Central memory CD8-positive, alpha-beta T cell (primary cell): ENCODE results near the gene ADAMTSL3.

Source experiments
- ATAC-seq: fragments of 150-1000 bp; cut with Tn5 transposase; replicated peaks from 2 replicates; pipeline ENCODE4 v1.10.0; 2022; ENCODE audit warnings: mild to moderate bottlenecking, moderate FRiP score, moderate number of reproducible peaks; ENCODE audit not compliant: poor library complexity, severe bottlenecking; ENCODE audit errors: extremely low read depth
- DNase-seq, 2 donors: peaks; one replicate each; pipeline ENCODE4 v3.0.0; 2021; ENCODE audit warnings: low spot score in 2 of 2
- H3K27ac Mint-ChIP-seq: one replicate; pipeline ENCODE4 v1.8.0; 2022; ENCODE audit warnings: low read depth, mild to moderate bottlenecking, moderate library complexity, mixed read lengths
- H3K27me3 Mint-ChIP-seq: one replicate; pipeline ENCODE4 v1.8.0; 2022; ENCODE audit warnings: mixed read lengths
- H3K36me3 Mint-ChIP-seq: one replicate; pipeline ENCODE4 v1.8.0; 2022; ENCODE audit warnings: mild to moderate bottlenecking, moderate library complexity, mixed read lengths; ENCODE audit not compliant: insufficient read depth
- H3K4me1 Mint-ChIP-seq: one replicate; pipeline ENCODE4 v1.8.0; 2022; ENCODE audit warnings: mixed read lengths
- H3K4me3 Mint-ChIP-seq: one replicate; pipeline ENCODE4 v1.8.0; 2022; ENCODE audit warnings: mild to moderate bottlenecking, moderate library complexity, mixed read lengths
- H3K9me3 Mint-ChIP-seq: one replicate; pipeline ENCODE4 v1.8.0; 2022; ENCODE audit warnings: mixed read lengths

Gene ADAMTSL3

DNA sequence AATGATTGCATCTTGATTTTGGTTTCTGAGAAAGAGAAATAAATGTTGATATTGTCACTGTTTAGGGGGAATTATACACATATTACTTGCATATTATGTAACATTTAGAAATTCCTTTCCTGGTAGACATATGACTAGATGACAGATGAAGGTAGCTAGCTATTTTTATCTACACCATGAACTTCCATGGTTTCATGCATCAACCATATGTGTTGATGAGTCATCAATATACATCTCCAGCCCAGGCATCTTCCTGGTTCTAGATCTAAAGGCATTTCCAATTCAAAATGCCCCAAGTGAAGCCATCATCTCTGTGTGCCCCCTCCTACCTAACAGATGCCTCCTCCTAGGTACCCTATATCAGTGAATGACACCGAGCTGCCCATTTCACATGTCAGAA is 9.5 kb upstream of the ADAMTSL3 start:
- H3K9me3 Mint-ChIP-seq = peaks cover 32% of the 10 kb centered on the region
- no peak overlapping the region for H3K27ac Mint-ChIP-seq
- no peaks in the 10 kb centered on the region for H3K36me3 Mint-ChIP-seq
- DNase-seq (no peak), ATAC-seq (no peak)
- H3K4me1 Mint-ChIP-seq = no peaks in the 10 kb centered on the region
- no peak overlapping the region for H3K4me3 Mint-ChIP-seq
- peaks cover 8% of the 10 kb centered on the region for H3K27me3 Mint-ChIP-seq

DNA sequence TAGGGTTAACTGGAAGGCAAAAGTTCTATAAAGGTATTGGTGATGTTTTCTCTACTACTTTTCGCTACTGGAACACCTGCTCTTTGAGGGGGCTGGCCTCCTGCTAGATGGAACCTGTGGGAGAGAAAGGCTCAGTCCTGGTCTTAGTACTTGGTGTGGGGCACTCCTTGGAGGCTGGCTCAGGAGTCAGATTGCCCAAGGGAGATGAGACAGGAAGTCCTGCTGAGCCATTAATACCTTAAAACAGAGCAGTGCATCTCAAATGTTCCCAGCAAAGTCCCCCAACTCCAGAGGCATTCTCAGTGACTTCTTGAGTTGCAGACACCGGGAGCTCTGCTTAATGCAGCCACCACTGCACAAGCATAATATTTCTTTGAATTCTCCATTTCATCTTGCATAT is 3.1 kb upstream of the ADAMTSL3 start:
- H3K36me3 Mint-ChIP-seq = no peaks in the 10 kb centered on the region
- no peaks in the 10 kb centered on the region for H3K9me3 Mint-ChIP-seq
- H3K4me3 Mint-ChIP-seq = no peak overlapping the region
- H3K27ac Mint-ChIP-seq = no peak overlapping the region
- peaks cover 18% of the 10 kb centered on the region for H3K27me3 Mint-ChIP-seq
- no peak for ATAC-seq
- no peak for DNase-seq
- no peaks in the 10 kb centered on the region for H3K4me1 Mint-ChIP-seq

DNA sequence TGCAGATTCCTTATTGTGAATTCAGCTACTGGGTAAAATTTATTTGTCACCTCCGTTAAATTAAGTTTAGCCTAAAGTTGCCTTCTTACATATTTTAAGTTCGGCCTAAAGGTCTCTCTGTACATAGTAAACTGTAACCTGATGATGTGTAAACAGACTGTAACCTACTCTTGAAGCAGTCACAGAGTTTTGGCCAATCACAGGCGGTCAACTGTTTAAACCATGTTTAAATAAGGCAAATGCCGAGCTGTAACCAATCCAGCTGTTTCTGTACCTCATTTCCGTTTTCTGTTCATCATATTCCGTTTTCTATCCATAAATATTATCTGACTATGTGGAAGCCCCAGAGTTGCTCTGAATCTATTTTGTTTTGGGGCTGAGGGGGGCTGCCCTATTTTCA is 2.4 kb upstream of the ADAMTSL3 start:
- H3K9me3 Mint-ChIP-seq = no peaks in the 10 kb centered on the region
- peaks cover 18% of the 10 kb centered on the region for H3K27me3 Mint-ChIP-seq
- H3K36me3 Mint-ChIP-seq = no peaks in the 10 kb centered on the region
- no peaks in the 10 kb centered on the region for H3K4me1 Mint-ChIP-seq
- no peak overlapping the region for H3K4me3 Mint-ChIP-seq
- DNase-seq (no peak), ATAC-seq (no peak)
- H3K27ac Mint-ChIP-seq = no peak overlapping the region

DNA sequence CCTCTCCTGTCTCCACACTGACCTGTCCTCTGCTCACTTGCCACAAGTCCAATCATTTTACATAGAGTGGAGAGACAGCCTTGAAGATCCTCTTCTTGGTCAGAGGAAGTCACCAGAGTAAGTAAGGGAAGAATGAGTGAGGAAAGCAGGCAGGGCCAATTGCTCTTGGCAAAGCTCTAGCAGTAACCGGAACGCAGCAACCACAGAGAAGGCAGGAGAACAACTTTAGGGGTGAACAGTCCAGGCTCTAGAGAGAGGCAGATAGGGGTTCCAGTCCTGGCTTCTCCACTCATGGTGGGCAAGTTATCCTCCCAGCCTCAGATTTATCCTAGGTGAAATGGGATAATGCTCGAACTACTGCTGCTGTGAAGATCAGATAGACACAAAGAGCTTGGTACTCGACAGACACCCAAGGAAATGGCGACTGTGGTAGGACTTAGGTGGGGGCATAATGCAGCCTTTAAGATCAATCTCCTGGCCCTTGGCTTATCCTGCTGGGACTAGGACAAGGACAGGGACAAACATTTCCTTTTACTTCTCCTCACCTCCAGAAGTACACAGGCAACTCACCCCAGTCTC is 1.2 kb upstream of the ADAMTSL3 start:
- no peaks in the 10 kb centered on the region for H3K4me1 Mint-ChIP-seq
- H3K27ac Mint-ChIP-seq = no peak overlapping the region
- no peaks in the 10 kb centered on the region for H3K9me3 Mint-ChIP-seq
- DNase-seq (no peak), ATAC-seq (no peak)
- H3K4me3 Mint-ChIP-seq = no peak overlapping the region
- peaks cover 18% of the 10 kb centered on the region for H3K27me3 Mint-ChIP-seq
- H3K36me3 Mint-ChIP-seq = no peaks in the 10 kb centered on the region

DNA sequence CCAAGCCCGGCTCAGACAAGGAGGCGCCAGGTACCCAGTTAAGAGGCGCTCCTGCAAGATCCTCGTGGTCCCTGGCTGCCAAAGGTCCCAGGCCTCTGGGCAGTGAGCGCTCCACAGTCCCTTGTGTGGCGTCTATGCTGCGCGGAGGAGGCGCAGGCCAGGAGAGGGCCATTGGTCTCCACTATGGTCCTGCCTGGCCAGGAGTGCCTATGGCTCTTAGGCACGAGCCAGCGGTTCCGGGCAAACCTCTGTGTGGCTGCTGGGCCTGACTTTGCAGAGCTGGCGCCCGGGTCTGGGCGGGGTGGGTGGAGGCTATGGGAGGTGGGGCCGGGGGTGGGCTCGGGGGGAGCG is 660 bp upstream of the ADAMTSL3 start:
- Mint-ChIP-seq H3K4me1 (no peaks in the 10 kb centered on the region), H3K27me3 (peaks cover 18% of the 10 kb centered on the region), H3K4me3 (no peak overlapping the region), H3K36me3 (no peaks in the 10 kb centered on the region), H3K27ac (no peak overlapping the region), H3K9me3 (no peaks in the 10 kb centered on the region)
- ATAC-seq (no peak), DNase-seq (no peak)

DNA sequence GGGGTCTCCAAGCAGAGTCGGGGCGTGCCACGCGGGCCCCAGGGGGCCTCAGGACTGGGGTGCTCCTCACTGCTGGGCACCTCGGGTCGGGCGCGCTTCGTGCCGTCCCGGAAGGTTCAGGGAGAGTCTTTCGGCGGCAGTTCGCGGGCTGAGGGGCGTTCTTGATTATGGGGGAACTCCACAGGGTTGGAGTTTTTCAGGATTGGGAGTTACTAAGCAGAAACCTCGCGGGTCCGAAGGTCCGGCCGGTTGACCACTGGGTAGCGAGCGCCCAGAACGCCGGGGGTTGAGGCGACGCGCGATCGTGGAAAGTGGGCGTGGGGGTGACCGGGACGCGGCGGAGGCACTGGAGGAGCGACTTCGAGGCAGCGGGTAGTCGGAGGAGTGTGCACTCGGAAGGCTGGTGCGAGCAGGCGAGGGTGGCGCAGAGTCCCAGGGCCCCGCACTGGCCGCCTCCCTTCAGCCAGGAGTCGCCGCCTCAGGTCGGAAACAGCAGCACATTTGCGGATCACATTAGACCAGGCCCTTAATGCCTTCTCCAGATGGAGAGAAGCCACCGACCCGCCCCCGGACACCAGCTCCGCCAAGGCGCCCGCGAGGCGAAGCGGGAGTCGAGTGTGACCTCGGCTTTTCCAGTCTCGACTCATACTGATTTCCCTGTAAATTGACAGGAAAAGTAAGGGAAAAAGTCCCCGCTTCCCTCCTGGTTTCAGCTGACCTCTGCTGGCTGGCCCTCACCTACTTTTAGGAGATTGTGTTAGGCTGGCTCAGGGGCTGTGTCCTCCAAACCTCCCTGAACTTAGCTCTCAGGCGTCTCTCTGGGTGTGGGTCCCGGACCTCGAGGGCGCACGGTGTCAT is 685 bp downstream of the ADAMTSL3 start:
- H3K4me1 Mint-ChIP-seq = no peaks in the 10 kb centered on the region

DNA sequence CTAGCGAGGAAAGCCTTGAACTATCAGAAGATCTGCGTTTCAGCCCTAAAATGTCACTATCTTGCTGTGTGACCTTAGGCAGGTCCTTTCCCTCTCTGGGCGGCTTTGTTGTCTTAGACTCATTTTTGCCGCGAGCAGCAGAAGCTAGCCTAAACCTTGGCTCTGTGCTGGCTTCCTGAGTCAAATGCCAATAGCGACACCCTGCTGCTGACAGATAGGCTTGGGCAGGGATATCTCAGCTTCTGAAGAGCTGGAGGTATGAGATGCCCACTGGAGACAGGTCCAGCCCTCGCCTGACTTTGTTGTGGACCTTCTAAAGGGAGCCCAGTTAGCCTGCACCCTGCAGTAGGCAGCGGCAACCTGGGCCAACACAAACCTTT is 1.3 kb downstream of the ADAMTSL3 start:
- no peaks in the 10 kb centered on the region for H3K9me3 Mint-ChIP-seq
- H3K4me1 Mint-ChIP-seq = no peaks in the 10 kb centered on the region
- DNase-seq (no peak), ATAC-seq (no peak)
- no peak overlapping the region for H3K4me3 Mint-ChIP-seq
- H3K36me3 Mint-ChIP-seq = no peaks in the 10 kb centered on the region
- no peak overlapping the region for H3K27ac Mint-ChIP-seq
- H3K27me3 Mint-ChIP-seq = peaks cover 18% of the 10 kb centered on the region

More for the DNA sequence above, 685 bp downstream of the ADAMTSL3 start:
- Mint-ChIP-seq H3K27ac (no peak overlapping the region), H3K27me3 (peaks cover 18% of the 10 kb centered on the region), H3K9me3 (no peaks in the 10 kb centered on the region), H3K4me3 (no peak overlapping the region), H3K36me3 (no peaks in the 10 kb centered on the region)
- DNase-seq (no peak), ATAC-seq (no peak)

DNA sequence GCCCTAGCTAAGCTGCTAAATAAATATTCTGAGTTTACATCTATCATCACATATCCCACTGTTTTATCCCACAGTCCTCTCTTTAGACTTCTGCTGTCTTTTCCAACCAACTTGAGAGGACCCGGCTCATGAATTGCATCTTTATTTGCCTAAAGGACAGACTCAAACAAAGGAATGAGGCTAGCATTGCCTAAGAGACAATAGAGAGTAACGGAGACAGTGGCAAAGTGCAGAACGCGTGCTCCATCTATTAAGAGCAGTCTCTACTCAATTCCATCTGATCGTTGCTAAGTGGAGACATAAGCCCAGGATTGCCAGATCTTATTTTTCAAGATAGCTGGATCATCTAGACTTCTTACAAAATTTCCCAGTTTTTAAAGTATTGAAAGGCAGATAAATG is 2.3 kb downstream of the ADAMTSL3 start:
- ATAC-seq (no peak), DNase-seq (no peak)
- Mint-ChIP-seq H3K27me3 (peaks cover 18% of the 10 kb centered on the region), H3K4me3 (no peak overlapping the region), H3K27ac (no peak overlapping the region), H3K9me3 (no peaks in the 10 kb centered on the region), H3K4me1 (no peaks in the 10 kb centered on the region), H3K36me3 (no peaks in the 10 kb centered on the region)

DNA sequence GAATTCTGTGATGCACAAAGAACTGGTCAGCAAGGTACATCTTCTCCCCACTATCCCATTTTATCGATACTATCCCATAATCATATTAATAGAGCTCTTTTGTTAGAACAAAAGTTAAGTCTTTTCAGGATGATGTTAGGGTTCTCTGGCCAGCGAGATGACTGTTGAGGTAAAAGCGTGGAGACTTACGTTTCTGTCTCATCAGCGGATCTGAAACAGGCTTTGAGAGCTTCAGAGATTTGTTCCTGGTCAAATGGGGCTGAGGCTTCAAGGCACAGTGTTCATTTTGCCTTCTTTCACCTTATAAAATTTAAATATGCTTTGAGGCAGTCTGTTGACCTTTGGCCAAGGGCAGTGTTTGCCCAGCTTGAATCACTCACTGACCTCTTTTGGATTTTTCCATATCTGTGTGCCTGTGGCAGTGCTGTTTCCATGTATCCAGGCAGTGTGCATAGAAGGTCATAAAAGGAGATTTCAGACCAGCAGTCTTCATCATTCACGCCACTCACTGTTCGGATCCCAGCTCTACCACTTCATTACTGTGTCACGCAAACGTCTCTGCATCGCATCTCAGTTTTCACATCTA is 3.1 kb downstream of the ADAMTSL3 start:
- DNase-seq = no peak
- ATAC-seq = no peak
- Mint-ChIP-seq H3K36me3 (no peaks in the 10 kb centered on the region), H3K27ac (no peak overlapping the region), H3K4me1 (no peaks in the 10 kb centered on the region), H3K27me3 (peaks cover 12% of the 10 kb centered on the region), H3K4me3 (no peak overlapping the region), H3K9me3 (no peaks in the 10 kb centered on the region)

DNA sequence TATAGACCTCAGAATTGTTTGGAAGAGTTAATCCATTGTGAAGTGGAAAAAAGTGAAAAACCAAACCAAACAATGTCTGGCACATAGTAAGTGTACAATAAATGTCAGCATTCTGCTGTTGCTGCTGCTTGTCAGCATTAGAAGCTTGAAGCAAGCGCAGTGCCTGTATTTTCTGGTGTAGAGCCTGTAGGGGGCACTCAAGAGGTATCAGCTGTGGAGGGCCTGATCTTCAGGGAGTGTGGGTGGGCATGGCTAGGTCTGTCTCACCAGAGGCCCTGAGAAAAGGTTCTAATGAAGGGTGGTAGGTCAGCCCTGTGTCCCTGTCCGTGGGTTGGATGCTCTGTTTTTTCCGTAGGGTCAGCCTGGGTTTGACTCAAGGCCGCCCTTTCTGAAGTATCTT is 3.6 kb downstream of the ADAMTSL3 start:
- no peak for DNase-seq
- no peak for ATAC-seq
- no peaks in the 10 kb centered on the region for H3K9me3 Mint-ChIP-seq
- peaks cover 7% of the 10 kb centered on the region for H3K27me3 Mint-ChIP-seq
- no peak overlapping the region for H3K27ac Mint-ChIP-seq
- no peaks in the 10 kb centered on the region for H3K4me1 Mint-ChIP-seq
- H3K36me3 Mint-ChIP-seq = no peaks in the 10 kb centered on the region
- H3K4me3 Mint-ChIP-seq = no peak overlapping the region

DNA sequence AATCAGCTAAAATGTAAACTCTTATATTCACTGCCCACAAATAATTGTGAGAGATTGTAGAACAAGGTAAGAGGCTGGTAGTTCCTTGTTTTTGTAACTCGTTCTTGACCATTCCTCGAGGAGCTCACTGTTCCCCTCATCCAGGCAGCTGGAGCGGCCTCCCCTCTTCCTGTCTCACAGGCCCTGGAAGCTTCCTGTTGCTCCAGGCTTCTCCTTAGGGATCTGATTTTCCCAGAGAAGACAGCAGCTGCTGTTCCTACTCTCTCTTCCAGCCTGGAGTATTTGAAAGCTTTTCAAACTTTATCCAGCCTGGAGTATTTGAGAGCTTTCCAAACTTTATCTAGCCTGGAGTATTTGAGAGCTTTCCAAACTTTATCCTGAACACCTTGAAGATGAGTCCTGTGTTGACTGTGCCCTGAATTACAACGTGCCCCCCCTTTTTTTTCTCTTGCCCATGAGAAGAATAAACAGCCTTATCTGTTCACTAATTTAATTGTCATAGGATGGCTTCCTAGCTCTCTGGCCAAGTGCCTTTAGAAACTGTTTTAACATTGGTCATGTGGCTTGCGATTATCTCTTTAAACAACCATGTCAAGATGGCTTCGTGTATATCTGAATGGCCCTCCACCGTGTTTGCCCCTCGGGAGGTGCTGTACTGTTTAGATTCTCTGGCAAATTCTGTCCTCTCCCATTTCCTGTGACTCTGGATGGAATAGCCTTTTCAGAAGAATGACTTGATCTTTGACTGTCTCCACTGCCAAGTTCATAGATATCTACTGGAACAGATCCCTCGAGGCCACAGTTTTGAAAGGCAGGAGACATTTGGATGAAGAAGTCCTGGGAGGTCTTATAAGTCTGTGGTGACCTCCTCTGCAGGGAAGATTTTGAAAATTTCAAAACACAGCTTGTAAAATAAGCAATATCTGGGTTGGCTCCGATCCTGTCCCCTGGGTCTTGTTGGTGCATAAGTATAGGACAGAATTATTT is 4.8 kb downstream of the ADAMTSL3 start:
- DNase-seq (no peak), ATAC-seq (no peak)
- Mint-ChIP-seq H3K27me3 (peaks cover 4% of the 10 kb centered on the region), H3K9me3 (peaks cover 1% of the 10 kb centered on the region), H3K4me3 (no peak overlapping the region), H3K4me1 (no peaks in the 10 kb centered on the region), H3K36me3 (no peaks in the 10 kb centered on the region), H3K27ac (no peak overlapping the region)

DNA sequence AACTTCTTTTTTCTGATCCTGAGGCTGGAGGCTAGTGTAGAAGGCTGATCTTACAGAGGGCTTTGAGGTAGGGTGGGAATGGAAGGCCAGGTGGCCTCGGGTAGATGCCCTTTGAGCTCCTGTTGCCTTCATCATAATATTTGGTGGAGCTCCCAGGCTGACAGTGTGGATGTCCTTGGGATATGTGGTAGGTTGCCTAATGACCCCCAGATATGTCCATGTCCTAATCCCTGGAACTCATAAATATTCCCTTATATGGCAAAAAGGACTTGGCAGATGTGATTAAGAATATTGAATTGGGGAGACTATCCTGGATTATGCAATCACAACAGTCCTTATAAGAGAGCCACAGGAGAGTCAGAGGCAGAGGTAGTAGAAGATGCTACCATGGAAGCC is 5.5 kb downstream of the ADAMTSL3 start:
- Mint-ChIP-seq H3K27ac (no peak overlapping the region), H3K27me3 (peaks cover 6% of the 10 kb centered on the region), H3K4me3 (no peak overlapping the region), H3K4me1 (no peaks in the 10 kb centered on the region), H3K36me3 (no peaks in the 10 kb centered on the region), H3K9me3 (peaks cover 4% of the 10 kb centered on the region)
- DNase-seq (no peak), ATAC-seq (no peak)
